ENCODE data around the gene DENND5B. TPM values are rescaled to one million over a fixed set of nuclear protein-coding genes. Genes with fewer than 3 reads are reported as not detected.
A peak's percentile ranks its signal among the peaks of the same experiment; 100 is the strongest.

Gene DENND5B
- total RNA-seq, 1 donor from 2014 or later, result 42.9 TPM

GRCh38 chr12:31629756-31630732, 39.1 kb upstream of the DENND5B start:
- H3K27me3 ChIP-seq (ENCODE audit: low read depth), result no peaks in the 10 kb centered on the region
- no peaks in the 10 kb centered on the region for H3K9me3 ChIP-seq (replicated peaks)
- H3K27ac ChIP-seq (replicated peaks), result peak overlapping the region; percentile 71
- peak overlapping the region; percentile 37 for H3K4me3 ChIP-seq
- DNase-seq, result peak; percentile 25
- intact Hi-C loops (cut with micrococcal nuclease), result no loop called here
- no peaks in the 10 kb centered on the region for H3K36me3 ChIP-seq
- no peak for TF ChIP-seq CTCF (IDR thresholded peaks at IDR 0.05; ENCODE audit: borderline replicate concordance)
- H3K4me1 ChIP-seq, result peaks cover 17% of the 10 kb centered on the region

GRCh38 chr12:31627456-31628054, 36.6 kb upstream of the DENND5B start:
- H3K27me3 ChIP-seq (ENCODE audit: low read depth), result no peaks in the 10 kb centered on the region
- intact Hi-C loops (cut with micrococcal nuclease), result no loop called here

DNA sequence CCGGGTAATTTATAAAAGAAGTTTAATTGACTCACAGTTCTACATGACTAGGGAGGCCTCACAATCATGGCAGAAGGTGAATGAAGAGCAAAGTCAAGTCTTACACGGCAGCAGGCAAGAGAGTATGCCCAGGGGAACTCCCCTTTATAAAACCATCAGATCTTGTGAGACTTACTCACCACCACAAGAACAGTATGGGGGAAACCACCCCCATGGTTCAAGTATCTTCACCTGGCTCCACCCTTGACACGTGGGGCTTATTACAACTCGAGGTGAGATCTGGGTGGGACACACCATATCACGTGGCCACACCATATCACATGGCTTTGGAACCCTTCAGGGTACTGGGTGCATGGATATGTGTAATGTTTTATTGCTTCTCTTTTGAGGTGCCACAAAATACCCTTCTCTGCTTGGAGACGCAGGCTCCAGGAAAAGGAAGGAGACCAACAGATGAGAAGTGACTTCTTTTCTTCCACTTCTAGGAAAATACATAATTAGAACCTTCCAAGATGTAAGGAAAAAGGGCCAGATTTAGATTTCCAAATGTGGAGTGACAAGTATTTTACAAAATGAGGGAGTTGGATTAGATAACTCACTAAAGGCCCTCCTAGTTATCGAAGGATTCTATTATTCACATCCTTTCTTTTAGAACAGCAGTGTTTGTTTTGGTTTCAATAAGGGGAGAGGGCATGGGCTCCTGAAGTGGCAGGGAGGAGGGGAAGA, 35.5 kb upstream of the DENND5B start:
- intact Hi-C loops (cut with micrococcal nuclease), result no loop called here
- Histone ChIP-seq H3K9me3 (replicated peaks) (no peaks in the 10 kb centered on the region), H3K27me3 (ENCODE audit: low read depth) (no peaks in the 10 kb centered on the region), H3K4me1 (peaks cover 17% of the 10 kb centered on the region), H3K4me3 (no peak overlapping the region), H3K36me3 (no peaks in the 10 kb centered on the region), H3K27ac (replicated peaks) (no peak overlapping the region)
- DNase-seq, result no peak
- no peak for TF ChIP-seq CTCF (IDR thresholded peaks at IDR 0.05; ENCODE audit: borderline replicate concordance)

More at GRCh38 chr12:31627456-31628054, 36.6 kb upstream of the DENND5B start:
- TF ChIP-seq CTCF (IDR thresholded peaks at IDR 0.05; ENCODE audit: borderline replicate concordance), result no peak
- Histone ChIP-seq H3K27ac (replicated peaks) (no peak overlapping the region), H3K36me3 (no peaks in the 10 kb centered on the region), H3K4me1 (peaks cover 17% of the 10 kb centered on the region), H3K4me3 (no peak overlapping the region), H3K9me3 (replicated peaks) (no peaks in the 10 kb centered on the region)
- DNase-seq, result no peak

GRCh38 chr12:31622038-31622437, 31.1 kb upstream of the DENND5B start:
- intact Hi-C loops (cut with micrococcal nuclease), result no loop called here
- TF ChIP-seq CTCF (IDR thresholded peaks at IDR 0.05; ENCODE audit: borderline replicate concordance), result no peak

DNA sequence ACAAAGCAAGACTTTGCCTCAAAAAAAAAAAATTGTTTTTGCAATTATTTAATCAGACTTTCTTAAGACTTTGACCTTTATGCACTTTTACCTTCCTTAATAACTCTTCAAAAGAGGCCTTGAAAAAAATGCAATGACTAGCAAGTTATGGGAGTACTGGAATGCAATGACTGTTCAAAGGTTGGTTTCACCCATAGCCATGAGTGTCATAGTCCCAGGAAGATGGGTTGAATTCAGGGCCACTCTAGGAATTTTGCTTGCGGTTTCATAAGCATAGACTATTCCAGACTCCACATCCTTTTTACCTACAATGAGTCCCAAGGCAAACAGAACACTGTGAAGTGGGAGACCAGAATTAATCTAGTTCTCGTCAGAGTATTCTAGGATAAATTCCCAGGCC, 29.4 kb upstream of the DENND5B start:
- Histone ChIP-seq H3K36me3 (no peaks in the 10 kb centered on the region), H3K27ac (replicated peaks) (no peak overlapping the region), H3K27me3 (ENCODE audit: low read depth) (no peaks in the 10 kb centered on the region), H3K4me3 (no peak overlapping the region), H3K4me1 (peaks cover 10% of the 10 kb centered on the region), H3K9me3 (replicated peaks) (no peaks in the 10 kb centered on the region)
- intact Hi-C loops (cut with micrococcal nuclease), result no loop called here
- no peak for TF ChIP-seq CTCF (IDR thresholded peaks at IDR 0.05; ENCODE audit: borderline replicate concordance)
- no peak for DNase-seq

More at GRCh38 chr12:31622038-31622437, 31.1 kb upstream of the DENND5B start:
- Histone ChIP-seq H3K9me3 (replicated peaks) (no peaks in the 10 kb centered on the region), H3K4me1 (peaks cover 10% of the 10 kb centered on the region), H3K27ac (replicated peaks) (no peak overlapping the region), H3K36me3 (no peaks in the 10 kb centered on the region), H3K27me3 (ENCODE audit: low read depth) (no peaks in the 10 kb centered on the region), H3K4me3 (no peak overlapping the region)
- no peak for DNase-seq
